GM23248 (cell line): ENCODE results near the gene RPAP2. TPM values are rescaled to one million over a fixed set of nuclear protein-coding genes. Genes with fewer than 3 reads are reported as not detected.
A peak's percentile ranks its signal among the peaks of the same experiment; 100 is the strongest.

ENCODE experiments used
- DNase-seq: peaks from one replicate; pipeline ENCODE4 v3.0.0-alpha.2; 2015
- H2AFZ ChIP-seq: fragments of 200-600 bp; sonication (generic); 2 replicates; pipeline ENCODE4 v1.6.1; 2016; ENCODE audit warnings: antibody characterized with exemption
- H3F3A ChIP-seq: fragments of 200-600 bp; sonication (generic); 2 replicates; pipeline ENCODE4 v1.6.1; 2016; ENCODE audit warnings: mild to moderate bottlenecking, antibody characterized with exemption, mixed run types; ENCODE audit not compliant: insufficient read depth
- H3K27ac ChIP-seq: fragments of 200-600 bp; sonication (generic); 2 replicates; pipeline ENCODE4 v1.5.1; 2016; ENCODE audit warnings: mild to moderate bottlenecking
- H3K27me3 ChIP-seq: fragments of 200-600 bp; sonication (generic); replicated peaks from 2 replicates; pipeline ENCODE4 v1.6.1; 2016; ENCODE audit warnings: mild to moderate bottlenecking; ENCODE audit not compliant: insufficient read depth
- H3K36me3 ChIP-seq: fragments of 200-600 bp; sonication (generic); 2 replicates; pipeline ENCODE4 v1.6.1; 2016; ENCODE audit warnings: low read depth, mild to moderate bottlenecking
- H3K4me1 ChIP-seq: fragments of 200-600 bp; sonication (generic); 2 replicates; pipeline ENCODE4 v1.6.1; 2016; ENCODE audit warnings: mild to moderate bottlenecking; ENCODE audit not compliant: insufficient read depth
- H3K4me2 ChIP-seq: fragments of 200-600 bp; sonication (generic); one replicate; pipeline ENCODE4 v1.6.1; 2016; ENCODE audit warnings: mild to moderate bottlenecking; ENCODE audit not compliant: unreplicated experiment
- H3K4me3 ChIP-seq: fragments of 200-600 bp; sonication (generic); 2 replicates; pipeline ENCODE4 v1.5.1; 2016; ENCODE audit warnings: mild to moderate bottlenecking
- H3K79me2 ChIP-seq: fragments of 200-600 bp; sonication (generic); 2 replicates; pipeline ENCODE4 v1.6.1; 2016; ENCODE audit warnings: mild to moderate bottlenecking; ENCODE audit not compliant: insufficient read depth
- H3K9ac ChIP-seq: fragments of 200-600 bp; sonication (generic); 2 replicates; pipeline ENCODE4 v1.6.1; 2016; ENCODE audit warnings: mild to moderate bottlenecking
- H3K9me2 ChIP-seq: fragments of 200-600 bp; sonication (generic); 2 replicates; pipeline ENCODE4 v1.6.1; 2016; ENCODE audit warnings: mixed run types, mild to moderate bottlenecking, moderate library complexity; ENCODE audit not compliant: insufficient read depth
- H3K9me3 ChIP-seq: fragments of 200-600 bp; sonication (generic); one replicate; pipeline ENCODE4 v1.6.1; 2017; ENCODE audit warnings: low read depth
- H4K20me1 ChIP-seq: fragments of 200-600 bp; sonication (generic); 2 replicates; pipeline ENCODE4 v1.6.0; 2016; ENCODE audit not compliant: insufficient read depth
- EZH2 ChIP-seq: fragments of 200-600 bp; sonication (generic); IDR thresholded peaks from 2 replicates; pipeline ENCODE4 v1.6.1; 2018; ENCODE audit warnings: antibody characterized with exemption, mild to moderate bottlenecking; ENCODE audit not compliant: insufficient read depth, poor library complexity, severe bottlenecking
- EZH2phosphoT487 ChIP-seq: fragments of 200-600 bp; sonication (generic); IDR thresholded peaks from 2 replicates; pipeline ENCODE4 v1.6.1; 2018; ENCODE audit warnings: antibody characterized with exemption, moderate library complexity, mild to moderate bottlenecking, low read depth; ENCODE audit not compliant: insufficient read depth
- WGBS, 2 experiments: methylation state at CpG; one replicate each; pipeline ENCODE4 v1.1.6; 2015 to 2017; ENCODE audit warnings: low lambda C conversion rate in 2 of 2, low coverage in 1 of 2; ENCODE audit errors: missing lambda C conversion rate in 2 of 2; 5-methylcytosine and 5-hydroxymethylcytosine counted together
- in situ Hi-C: fragments of 300-500 bp; cut with MboI; formaldehyde crosslinking; loops from 2 replicates; pipeline ENCODE4 v1.15.0; 2020
- polyA plus RNA-seq: library from polyadenylated mRNA; unstranded; fragments of >200 nt; fragmentation: Nextera tagmentation; extraction: Ambion mirVana; gene quantifications from 2 replicates; pipeline ENCODE4 v1.2.1, GENCODE V29; 2016
- total RNA-seq: library from RNA; depleted of rRNA; stranded (reverse); fragments of >200 nt; shearing (Covaris generic); gene quantifications from 2 replicates; pipeline ENCODE4 v1.2.3, GENCODE V29; 2014

The RPAP2 gene
- total and polyA plus RNA-seq, 2 experiments from 2014 or later, result 17.4 to 25.8 TPM

- Histone ChIP-seq H3K27me3 (no peaks in the 10 kb centered on the region), H4K20me1 (no peaks in the 10 kb centered on the region), H3F3A (no peaks in the 10 kb centered on the region; the same call in 1 of the 2 replicates), H3K4me1 (peaks cover 12% of the 10 kb centered on the region), H2AFZ (peak overlapping the region; percentile 24; the same call in 1 of the 2 replicates), H3K79me2 (no peaks in the 10 kb centered on the region), H3K36me3 (no peaks in the 10 kb centered on the region), H3K4me3 (no peak overlapping the region), H3K4me2 (peak overlapping the region; percentile 4), H3K27ac (no peak overlapping the region), H3K9me2 (no peaks in the 10 kb centered on the region), H3K9me3 (no peaks in the 10 kb centered on the region), H3K9ac (no peak overlapping the region)
- TF ChIP-seq EZH2phosphoT487, result no peak
- no peak for TF ChIP-seq EZH2
- DNase-seq, result peak; percentile 54
- in situ Hi-C loops, result no loop called here
- 95 to 100% methylated on average over 1 of the region's 1 CpG for WGBS, 2 experiments
Measured at GRCh38 chr1:92444351-92444750, 145.5 kb downstream of the RPAP2 start.

- Histone ChIP-seq H2AFZ (no peak overlapping the region), H3K4me3 (no peak overlapping the region), H3K27me3 (no peaks in the 10 kb centered on the region), H3F3A (no peaks in the 10 kb centered on the region; the same call in 1 of the 2 replicates), H3K4me2 (no peak overlapping the region), H3K4me1 (peaks cover 12% of the 10 kb centered on the region), H3K9me3 (no peaks in the 10 kb centered on the region), H3K9me2 (no peaks in the 10 kb centered on the region), H3K36me3 (no peaks in the 10 kb centered on the region), H3K27ac (no peak overlapping the region), H4K20me1 (no peaks in the 10 kb centered on the region), H3K79me2 (no peaks in the 10 kb centered on the region), H3K9ac (no peak overlapping the region)
- TF ChIP-seq EZH2 (no peak), EZH2phosphoT487 (no peak)
- no peak for DNase-seq
- in situ Hi-C loops, result no loop called here
- WGBS, 2 experiments, result 52 to 55% methylated on average over 2 of the region's 2 CpGs
Measured at GRCh38 chr1:92445865-92446264, 147.0 kb downstream of the RPAP2 start.

GRCh38 chr1:92446546-92446945 lies 147.7 kb downstream of the RPAP2 start:
- no peaks in the 10 kb centered on the region for H3K36me3 ChIP-seq
- DNase-seq, result peak; percentile 39
- TF ChIP-seq EZH2phosphoT487, result no peak
- no peak for TF ChIP-seq EZH2
- in situ Hi-C loops, result no loop called here
- H3K9me3 ChIP-seq, result no peaks in the 10 kb centered on the region
- peak overlapping the region; percentile 7; the same call in 1 of the 2 replicates for H2AFZ ChIP-seq
- H3K4me2 ChIP-seq, result no peak overlapping the region
- no peak overlapping the region for H3K4me3 ChIP-seq
- no peak overlapping the region for H3K27ac ChIP-seq
- peaks cover 12% of the 10 kb centered on the region for H3K4me1 ChIP-seq
- WGBS, 2 experiments, result 28 to 35% methylated on average over 2 of the region's 2 CpGs
- H4K20me1 ChIP-seq, result no peaks in the 10 kb centered on the region
- no peak overlapping the region for H3K9ac ChIP-seq
- no peaks in the 10 kb centered on the region for H3K9me2 ChIP-seq
- H3F3A ChIP-seq, result no peaks in the 10 kb centered on the region; the same call in 1 of the 2 replicates
- H3K27me3 ChIP-seq, result no peaks in the 10 kb centered on the region
- H3K79me2 ChIP-seq, result no peaks in the 10 kb centered on the region

- no peak overlapping the region for H3K27ac ChIP-seq
- H2AFZ ChIP-seq, result no peak overlapping the region
- H3K4me1 ChIP-seq, result peaks cover 12% of the 10 kb centered on the region
- H3K27me3 ChIP-seq, result no peaks in the 10 kb centered on the region
- WGBS, 2 experiments, result 35 to 52% methylated on average over 3 of the region's 3 CpGs
- H3K4me3 ChIP-seq, result no peak overlapping the region
- H3K9me3 ChIP-seq, result no peaks in the 10 kb centered on the region
- peak; percentile 16 for DNase-seq
- in situ Hi-C loops, result no loop called here
- no peaks in the 10 kb centered on the region for H3K79me2 ChIP-seq
- H3K9ac ChIP-seq, result no peak overlapping the region
- no peak for TF ChIP-seq EZH2phosphoT487
- TF ChIP-seq EZH2, result no peak
- no peaks in the 10 kb centered on the region for H3K9me2 ChIP-seq
- H3K36me3 ChIP-seq, result no peaks in the 10 kb centered on the region
- no peak overlapping the region for H3K4me2 ChIP-seq
- no peaks in the 10 kb centered on the region for H4K20me1 ChIP-seq
- H3F3A ChIP-seq, result no peaks in the 10 kb centered on the region; the same call in 1 of the 2 replicates
Measured at GRCh38 chr1:92447033-92447681, 148.3 kb downstream of the RPAP2 start.
